Right atrium auricular region (tissue), 2 donors: Measurements from ENCODE around the gene CD9. TPM values are rescaled to one million over a fixed set of nuclear protein-coding genes. Genes with fewer than 3 reads are reported as not detected.
A peak's percentile ranks its signal among the peaks of the same experiment; 100 is the strongest.

Experiments used
- DNase-seq: peaks from one replicate; pipeline ENCODE4 v3.0.0-alpha.2; 2019; ENCODE audit warnings: low spot score
- H3K27ac ChIP-seq, 2 donors: fragments of 200-600 bp; sonication (generic); 1 replicate in 1 of 2; 2 replicates in 1 of 2; pipeline ENCODE4 v1.5.1; 2016 to 2019
- H3K27me3 ChIP-seq, 2 donors: fragments of 200-600 bp; sonication (generic); one replicate each; pipeline versions ENCODE4 v1.5.1 to v1.6.0; 2017 to 2019
- H3K36me3 ChIP-seq: fragments of 200-600 bp; sonication (generic); one replicate; pipeline ENCODE4 v1.5.1; 2016
- H3K4me1 ChIP-seq, 2 donors: fragments of 200-600 bp; sonication (generic); one replicate each; pipeline versions ENCODE4 v1.5.1 to v1.6.0; 2017 to 2019
- H3K4me3 ChIP-seq, 2 donors: fragments of 200-600 bp; sonication (generic); 1 replicate in 1 of 2; 2 replicates in 1 of 2; pipeline ENCODE4 v1.5.1; 2017 to 2019; ENCODE audit warnings: mild to moderate bottlenecking in 1 of 2, moderate library complexity in 1 of 2
- H3K9me3 ChIP-seq, 2 donors: fragments of 200-600 bp; sonication (generic); one replicate each; pipeline ENCODE4 v1.5.1; 2019
- CTCF ChIP-seq, 2 donors: fragments of 200-600 bp; sonication (generic); IDR thresholded peaks; one replicate each; pipeline ENCODE4 v1.5.1; 2019; ENCODE audit warnings: antibody characterized with exemption in 2 of 2
- total RNA-seq, 2 donors: library from RNA; depleted of rRNA; stranded (reverse); fragments of >200 nt; gene quantifications; one replicate each; pipeline ENCODE4 v1.1.0, GENCODE V29; 2016

CD9 gene
- total RNA-seq, 2 donors from 2014 or later = 126 to 230 TPM

- no peak overlapping the region for H3K27ac ChIP-seq
- DNase-seq = no peak
- no peaks in the 10 kb centered on the region for H3K9me3 ChIP-seq
- no peaks in the 10 kb centered on the region for H3K27me3 ChIP-seq
- TF ChIP-seq CTCF (IDR thresholded peaks at IDR 0.05) = no peak
- no peaks in the 10 kb centered on the region for H3K36me3 ChIP-seq
- no peaks in the 10 kb centered on the region for H3K4me1 ChIP-seq
- H3K4me3 ChIP-seq = no peak overlapping the region
These were observed 49.4 kb downstream of the CD9 start for GRCh38 chr12:6249580-6249979.

- Histone ChIP-seq H3K4me3 (no peak overlapping the region), H3K4me1 (no peaks in the 10 kb centered on the region), H3K36me3 (no peaks in the 10 kb centered on the region), H3K27me3 (no peaks in the 10 kb centered on the region), H3K27ac (no peak overlapping the region), H3K9me3 (no peaks in the 10 kb centered on the region)
- peak; percentile 76 for DNase-seq
- no peak for TF ChIP-seq CTCF (IDR thresholded peaks at IDR 0.05)
These were observed 50.1 kb downstream of the CD9 start for GRCh38 chr12:6250343-6250742.

GRCh38 chr12:6253278-6253677, 53.1 kb downstream of the CD9 start:
- Histone ChIP-seq H3K9me3 (peaks cover 0 to 5% of the 10 kb centered on the region in 2 donors), H3K27me3 (no peaks in the 10 kb centered on the region), H3K27ac (no peak overlapping the region), H3K4me3 (no peak overlapping the region), H3K36me3 (no peaks in the 10 kb centered on the region), H3K4me1 (no peaks in the 10 kb centered on the region)
- no peak for DNase-seq
- no peak for TF ChIP-seq CTCF (IDR thresholded peaks at IDR 0.05)

- TF ChIP-seq CTCF (IDR thresholded peaks at IDR 0.05) = no peak
- Histone ChIP-seq H3K4me3 (no peak overlapping the region), H3K9me3 (peaks cover 0 to 10% of the 10 kb centered on the region in 2 donors), H3K4me1 (no peaks in the 10 kb centered on the region), H3K27me3 (no peaks in the 10 kb centered on the region), H3K36me3 (no peaks in the 10 kb centered on the region), H3K27ac (no peak overlapping the region)
- no peak for DNase-seq
These were observed 54.3 kb downstream of the CD9 start for GRCh38 chr12:6254491-6254890.

- Histone ChIP-seq H3K4me3 (no peak overlapping the region), H3K27me3 (no peaks in the 10 kb centered on the region), H3K36me3 (no peaks in the 10 kb centered on the region), H3K4me1 (no peaks in the 10 kb centered on the region), H3K27ac (no peak overlapping the region), H3K9me3 (peaks cover 0 to 10% of the 10 kb centered on the region in 2 donors)
- TF ChIP-seq CTCF (IDR thresholded peaks at IDR 0.05) = no peak
- DNase-seq = no peak
These were observed 56.8 kb downstream of the CD9 start for GRCh38 chr12:6257007-6257406.

- Histone ChIP-seq H3K27ac (no peak overlapping the region), H3K4me1 (no peaks in the 10 kb centered on the region), H3K4me3 (no peak overlapping the region), H3K9me3 (peaks cover 0 to 10% of the 10 kb centered on the region in 2 donors), H3K27me3 (no peaks in the 10 kb centered on the region), H3K36me3 (no peaks in the 10 kb centered on the region)
- no peak for TF ChIP-seq CTCF (IDR thresholded peaks at IDR 0.05)
- DNase-seq = no peak
These were observed 62.0 kb downstream of the CD9 start for GRCh38 chr12:6262211-6262610.
